GM12878 (cell line): ENCODE results near the gene NSD2. TPM values are rescaled to one million over a fixed set of nuclear protein-coding genes. Genes with fewer than 3 reads are reported as not detected.

Source experiments
- ATAC-seq: fragments of 200-7000 bp; cut with Tn5 transposase; 3 replicates; pipeline ENCODE4 v1.9.1; 2020; ENCODE audit warnings: mild to moderate bottlenecking, moderate library complexity
- BruUV-seq: library from RNA; stranded (reverse); fragments of 400-500 nt; replicated peaks from 2 replicates; lab custom pipeline; 2021; lab: Mats Ljungman, UMichigan
- CTCF ChIA-PET: fragments of 300-600 bp; sonication (Branson Sonifier 250); formaldehyde crosslinking; extraction: SDS; loops from one replicate; lab custom pipeline; 2021; ENCODE audit warnings: inconsistent platforms; lab: Yijun Ruan, JAX
- POLR2A ChIA-PET: fragments of 350-600 bp; formaldehyde crosslinking; extraction: SDS; loops from one replicate; lab custom pipeline; 2021; ENCODE audit warnings: inconsistent platforms; lab: Charles Lee
- RAD21 ChIA-PET: fragments of 300-600 bp; sonication (Branson Sonifier 250); formaldehyde crosslinking; loops from one replicate; lab custom pipeline; 2023; ENCODE audit warnings: antibody characterized with exemption; ENCODE audit not compliant: unreplicated experiment; lab: Charles Lee
- SMC1A ChIA-PET: fragments of 300-600 bp; sonication (Branson Sonifier 250); formaldehyde crosslinking; loops from one replicate; lab custom pipeline; 2023; ENCODE audit not compliant: unreplicated experiment, uncharacterized antibody; lab: Charles Lee
- DNase-seq: peaks from one replicate; pipeline ENCODE4 v3.0.0-alpha.2; 2011; ENCODE audit warnings: low read depth, low spot score
- FAIRE-seq: peaks from 3 replicates; lab custom pipeline; 2011; peaks lifted over from hg19 to GRCh38; lab: Jason Lieb, UNC
- H2AFZ ChIP-seq: 2 replicates; pipeline ENCODE4 v1.6.0; 2011; ENCODE audit warnings: low read depth, low read length, control low read depth; ENCODE audit not compliant: control insufficient read depth
- H3K27ac ChIP-seq: 2 replicates; pipeline ENCODE4 v1.5.1; 2011; ENCODE audit warnings: control low read depth; ENCODE audit not compliant: control insufficient read depth, insufficient read depth
- H3K27me3 ChIP-seq, 2 experiments: replicated peaks in 1 of 2; 2 replicates each; pipeline versions ENCODE4 v1.6.0 to v1.6.1; 2011; ENCODE audit warnings: low read length in 1 of 2; ENCODE audit not compliant: control insufficient read depth in 2 of 2, insufficient read depth in 2 of 2
- H3K36me3 ChIP-seq, 2 experiments: 2 replicates each; pipeline ENCODE4 v1.5.1; 2011; ENCODE audit warnings: low read length in 1 of 2; ENCODE audit not compliant: control insufficient read depth in 2 of 2, insufficient read depth in 2 of 2
- H3K4me1 ChIP-seq: 2 replicates; pipeline ENCODE4 v1.6.1; 2011; ENCODE audit warnings: mild to moderate bottlenecking, low read length, moderate library complexity, mixed read lengths; ENCODE audit not compliant: control insufficient read depth, insufficient read depth
- H3K4me2 ChIP-seq: 2 replicates; pipeline ENCODE4 v1.6.0; 2011; ENCODE audit warnings: control low read depth; ENCODE audit not compliant: control insufficient read depth, insufficient read depth
- H3K4me3 ChIP-seq: fragments of 200-600 bp; sonication (generic); 2 replicates; pipeline ENCODE4 v1.5.1; 2016
- H3K79me2 ChIP-seq: 2 replicates; pipeline ENCODE4 v1.6.0; 2011; ENCODE audit warnings: low read length; ENCODE audit not compliant: control insufficient read depth, insufficient read depth
- H3K9ac ChIP-seq: 2 replicates; pipeline ENCODE4 v1.8.0; 2011; ENCODE audit warnings: low read length, control low read depth, mixed read lengths; ENCODE audit not compliant: control insufficient read depth, insufficient read depth
- H3K9me3 ChIP-seq: replicated peaks from 3 replicates; pipeline ENCODE4 v1.5.1; 2011; ENCODE audit warnings: mild to moderate bottlenecking, low read length; ENCODE audit not compliant: control insufficient read depth, insufficient read depth
- H4K20me1 ChIP-seq: 2 replicates; pipeline ENCODE4 v1.6.0; 2011; ENCODE audit not compliant: control insufficient read depth, insufficient read depth
- EZH2 ChIP-seq: IDR thresholded peaks from 2 replicates; pipeline ENCODE4 v1.6.1; 2012; ENCODE audit warnings: low read depth, mild to moderate bottlenecking, control low read depth, inconsistent platforms, low read length, borderline replicate concordance; ENCODE audit not compliant: control insufficient read depth
- FOS ChIP-seq: IDR thresholded peaks from 3 replicates; pipeline ENCODE4 v1.6.1; 2011; ENCODE audit warnings: borderline replicate concordance; ENCODE audit not compliant: insufficient read length; ENCODE audit errors: extremely low read depth
- MYB ChIP-seq: fragments of 150-350 bp; IDR thresholded peaks from 2 replicates; pipeline ENCODE4 v1.6.1; 2014; ENCODE audit warnings: mild to moderate bottlenecking, low read depth, low read length, borderline replicate concordance
- NRF1 ChIP-seq: conservative IDR thresholded peaks from 2 replicates; pipeline ENCODE4 v1.6.1; 2011; ENCODE audit warnings: mild to moderate bottlenecking, low read depth, low read length, improper control_type of control experiment
- PAX5 ChIP-seq: IDR thresholded peaks from 2 replicates; pipeline ENCODE4 v1.6.1; 2011; ENCODE audit warnings: low read depth, low read length, borderline replicate concordance
- POLR2AphosphoS2 ChIP-seq: IDR thresholded peaks from 2 replicates; pipeline ENCODE4 v1.6.1; 2011; ENCODE audit warnings: low read depth, mild to moderate bottlenecking, low read length, improper control_type of control experiment, moderate library complexity
- SIX5 ChIP-seq: IDR thresholded peaks from 2 replicates; pipeline ENCODE4 v1.6.1; 2011; ENCODE audit warnings: mild to moderate bottlenecking, low read depth, low read length, moderate library complexity; ENCODE audit not compliant: severe bottlenecking
- TARDBP ChIP-seq: IDR thresholded peaks from 2 replicates; pipeline ENCODE4 v1.6.1; 2016; ENCODE audit warnings: borderline replicate concordance
- TCF12 ChIP-seq: IDR thresholded peaks from 2 replicates; pipeline ENCODE4 v1.6.1; 2011; ENCODE audit warnings: low read depth, mild to moderate bottlenecking, low read length
- ZSCAN29 ChIP-seq: fragments of 450-650 bp; IDR thresholded peaks from 2 replicates; pipeline ENCODE4 v1.6.1; 2017; ENCODE audit warnings: mild to moderate bottlenecking, moderate library complexity
- WGBS: methylation state at CpG from one replicate; pipeline ENCODE4 v1.1.6; 2016; ENCODE audit warnings: low lambda C conversion rate; ENCODE audit not compliant: insufficient replicate concordance, insufficient coverage; ENCODE audit errors: missing lambda C conversion rate; 5-methylcytosine and 5-hydroxymethylcytosine counted together
- in situ Hi-C: fragments of 300-500 bp; cut with MboI; formaldehyde crosslinking; loops from 9 replicates; pipeline ENCODE4 v1.14.3; 2018; ENCODE audit warnings: mixed read lengths
- intact Hi-C: fragments of 100-400 bp; cut with micrococcal nuclease; formaldehyde crosslinking; loops from one replicate; pipeline ENCODE4 v1.14.2; 2022; ENCODE audit not compliant: unreplicated experiment
- polyA plus RNA-seq, 11 experiments: library from polyadenylated mRNA; depleted of rRNA in 4 of 11; unstranded in 6 of 11; stranded (reverse) in 5 of 11; fragments of >200 nt; fragmentation: Nextera tagmentation in 4 of 11; fragmentation: Illumina TruSeq in 1 of 11; extraction: Ambion mirVana in 4 of 11; extraction: Trizol in 1 of 11; gene quantifications; 1 replicate in 1 of 11; 2 replicates in 10 of 11; pipeline versions ENCODE4 v1.2.1 to v1.2.3, GENCODE V29; 2011 to 2016; ENCODE audit warnings: inconsistent platforms in 2 of 11, missing spikeins in 2 of 11, low read depth in 1 of 11
- total RNA-seq, 4 experiments: library from RNA; depleted of rRNA in 3 of 4; stranded (reverse); fragments of >200 nt in 3 of 4; fragmentation: Illumina TruSeq in 1 of 4; extraction: Trizol in 1 of 4; gene quantifications; 2 replicates each; pipeline versions ENCODE4 v1.2.1 to v1.2.3, GENCODE V29; 2013 to 2021
- TF ChIP-seq, protein P1 (sequence below): fragments of 450-650 bp; IDR thresholded peaks from 2 replicates; pipeline ENCODE4 v1.6.1; 2017; ENCODE audit warnings: low read depth, mild to moderate bottlenecking, moderate library complexity
- TF ChIP-seq, protein P2 (sequence below): fragments of 450-650 bp; IDR thresholded peaks from 2 replicates; pipeline ENCODE4 v1.6.1; 2017; ENCODE audit warnings: mild to moderate bottlenecking
- TF ChIP-seq, protein P3 (sequence below): fragments of 150-350 bp; IDR thresholded peaks from 2 replicates; pipeline ENCODE4 v1.6.1; 2014; ENCODE audit warnings: mild to moderate bottlenecking, low read depth, low read length

The NSD2 gene
- total and polyA plus RNA-seq, 10 of the 15 experiments (the other 5 are each of a cell fraction or from before 2014, with no cell fraction given), result 8.6 to 139 (median 67.2) TPM

DNA sequence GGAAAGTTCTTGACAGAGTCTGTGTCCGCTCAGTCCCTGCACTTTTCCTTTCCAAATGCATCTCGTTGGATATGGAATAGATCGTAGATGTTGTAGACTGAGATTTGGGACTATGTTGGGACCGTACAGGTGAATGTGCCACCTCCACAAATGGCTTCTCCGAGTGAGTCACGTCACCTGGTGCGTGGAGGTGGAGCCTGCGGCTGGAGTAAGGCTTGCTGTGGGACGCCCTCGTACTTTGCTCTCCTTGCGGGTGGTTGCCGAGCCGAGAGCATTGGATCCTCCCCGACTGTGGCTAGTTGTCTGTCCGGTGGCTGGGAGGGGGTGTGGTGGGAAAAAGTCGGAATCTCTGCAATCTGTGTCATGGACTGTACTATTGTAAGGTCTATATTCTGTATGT lies 77.0 kb downstream of the NSD2 start:
- FAIRE-seq, result no peak

DNA sequence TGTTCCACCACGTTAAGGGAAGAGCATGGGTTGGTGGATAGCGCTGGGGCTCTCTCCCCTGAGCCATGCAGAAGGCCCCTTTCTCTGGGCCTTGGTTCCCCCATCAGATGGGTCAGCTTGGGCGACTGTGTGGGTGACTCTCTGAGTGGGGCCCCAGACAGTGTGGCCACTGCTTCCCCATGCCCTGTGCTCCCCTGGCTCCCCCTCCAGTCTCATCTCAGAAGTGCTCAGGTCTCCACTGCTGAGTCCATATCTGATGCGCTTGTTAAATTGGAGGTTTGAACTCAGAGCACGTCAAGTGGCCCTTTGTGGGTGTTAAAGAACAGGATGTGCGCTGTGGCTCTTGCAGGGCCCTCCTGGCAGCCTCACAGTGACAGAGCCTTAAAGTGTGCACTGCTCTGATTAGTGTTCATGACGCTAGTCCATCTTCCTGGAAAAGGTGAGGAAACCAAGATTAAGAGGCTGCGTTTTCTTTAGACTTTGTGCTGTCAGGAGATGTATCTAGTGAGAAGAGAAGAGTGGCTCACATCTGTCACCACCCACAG lies 77.8 kb downstream of the NSD2 start:
- H3K4me3 ChIP-seq, result no peak overlapping the region
- no peak for DNase-seq
- H3K27me3 ChIP-seq, result no peaks in the 10 kb centered on the region
- WGBS, result 98% methylated on average over 8 of the region's 8 CpGs
- no peaks in the 10 kb centered on the region for H3K9me3 ChIP-seq
- ChIA-PET RAD21 (no interaction called here), CTCF (no interaction called here), SMC1A (interaction anchor here (0.9 kb wide), 1 partner anchor 18 kb away, joined by 4 read pairs; no protein-coding TSS in a partner anchor), POLR2A (no interaction called here)
- intact Hi-C loops (no loop called here), in situ Hi-C loops (no loop called here)
- no peak overlapping the region for H3K9ac ChIP-seq
- no peak for FAIRE-seq
- peaks cover 24 to 31% of the 10 kb centered on the region in 2 experiments for H3K36me3 ChIP-seq
- no peaks in the 10 kb centered on the region for H4K20me1 ChIP-seq
- no peak overlapping the region for H3K27ac ChIP-seq
- no peaks in the 10 kb centered on the region for H3K79me2 ChIP-seq
- no TSS peak for BruUV-seq
- ATAC-seq, result no peak
- no peak overlapping the region for H3K4me2 ChIP-seq
- no peaks in the 10 kb centered on the region for H3K4me1 ChIP-seq
- H2AFZ ChIP-seq, result no peak overlapping the region
- TF ChIP-seq FOS (no peak), PAX5 (no peak), MYB (no peak), TCF12 (no peak), SIX5 (no peak), ZSCAN29 (no peak), TARDBP (no peak), POLR2AphosphoS2 (no peak)
- TF ChIP-seq, protein P1, sequence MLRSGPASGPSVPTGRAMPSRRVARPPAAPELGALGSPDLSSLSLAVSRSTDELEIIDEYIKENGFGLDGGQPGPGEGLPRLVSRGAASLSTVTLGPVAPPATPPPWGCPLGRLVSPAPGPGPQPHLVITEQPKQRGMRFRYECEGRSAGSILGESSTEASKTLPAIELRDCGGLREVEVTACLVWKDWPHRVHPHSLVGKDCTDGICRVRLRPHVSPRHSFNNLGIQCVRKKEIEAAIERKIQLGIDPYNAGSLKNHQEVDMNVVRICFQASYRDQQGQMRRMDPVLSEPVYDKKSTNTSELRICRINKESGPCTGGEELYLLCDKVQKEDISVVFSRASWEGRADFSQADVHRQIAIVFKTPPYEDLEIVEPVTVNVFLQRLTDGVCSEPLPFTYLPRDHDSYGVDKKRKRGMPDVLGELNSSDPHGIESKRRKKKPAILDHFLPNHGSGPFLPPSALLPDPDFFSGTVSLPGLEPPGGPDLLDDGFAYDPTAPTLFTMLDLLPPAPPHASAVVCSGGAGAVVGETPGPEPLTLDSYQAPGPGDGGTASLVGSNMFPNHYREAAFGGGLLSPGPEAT, result no peak
- TF ChIP-seq, protein P2, sequence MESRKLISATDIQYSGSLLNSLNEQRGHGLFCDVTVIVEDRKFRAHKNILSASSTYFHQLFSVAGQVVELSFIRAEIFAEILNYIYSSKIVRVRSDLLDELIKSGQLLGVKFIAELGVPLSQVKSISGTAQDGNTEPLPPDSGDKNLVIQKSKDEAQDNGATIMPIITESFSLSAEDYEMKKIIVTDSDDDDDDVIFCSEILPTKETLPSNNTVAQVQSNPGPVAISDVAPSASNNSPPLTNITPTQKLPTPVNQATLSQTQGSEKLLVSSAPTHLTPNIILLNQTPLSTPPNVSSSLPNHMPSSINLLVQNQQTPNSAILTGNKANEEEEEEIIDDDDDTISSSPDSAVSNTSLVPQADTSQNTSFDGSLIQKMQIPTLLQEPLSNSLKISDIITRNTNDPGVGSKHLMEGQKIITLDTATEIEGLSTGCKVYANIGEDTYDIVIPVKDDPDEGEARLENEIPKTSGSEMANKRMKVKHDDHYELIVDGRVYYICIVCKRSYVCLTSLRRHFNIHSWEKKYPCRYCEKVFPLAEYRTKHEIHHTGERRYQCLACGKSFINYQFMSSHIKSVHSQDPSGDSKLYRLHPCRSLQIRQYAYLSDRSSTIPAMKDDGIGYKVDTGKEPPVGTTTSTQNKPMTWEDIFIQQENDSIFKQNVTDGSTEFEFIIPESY, result no peak

More for the DNA sequence above, 77.0 kb downstream of the NSD2 start:
- CTCF ChIA-PET, result no interaction called here
- no peak for TF ChIP-seq EZH2
- TF ChIP-seq, protein P3, sequence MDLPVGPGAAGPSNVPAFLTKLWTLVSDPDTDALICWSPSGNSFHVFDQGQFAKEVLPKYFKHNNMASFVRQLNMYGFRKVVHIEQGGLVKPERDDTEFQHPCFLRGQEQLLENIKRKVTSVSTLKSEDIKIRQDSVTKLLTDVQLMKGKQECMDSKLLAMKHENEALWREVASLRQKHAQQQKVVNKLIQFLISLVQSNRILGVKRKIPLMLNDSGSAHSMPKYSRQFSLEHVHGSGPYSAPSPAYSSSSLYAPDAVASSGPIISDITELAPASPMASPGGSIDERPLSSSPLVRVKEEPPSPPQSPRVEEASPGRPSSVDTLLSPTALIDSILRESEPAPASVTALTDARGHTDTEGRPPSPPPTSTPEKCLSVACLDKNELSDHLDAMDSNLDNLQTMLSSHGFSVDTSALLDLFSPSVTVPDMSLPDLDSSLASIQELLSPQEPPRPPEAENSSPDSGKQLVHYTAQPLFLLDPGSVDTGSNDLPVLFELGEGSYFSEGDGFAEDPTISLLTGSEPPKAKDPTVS, result no peak
- no peak for TF ChIP-seq NRF1
- H3K4me1 ChIP-seq, result no peaks in the 10 kb centered on the region
- intact Hi-C loops (no loop called here), in situ Hi-C loops (no loop called here)
- H3K4me2 ChIP-seq, result no peak overlapping the region
- no peak overlapping the region for H3K27ac ChIP-seq
- no TSS peak for BruUV-seq
- no peak overlapping the region for H2AFZ ChIP-seq
- H3K9ac ChIP-seq, result no peak overlapping the region
- RAD21 ChIA-PET, result no interaction called here
- no peak overlapping the region for H3K4me3 ChIP-seq
- ATAC-seq (no peak), DNase-seq (no peak)
- 98% methylated on average over 16 of the region's 16 CpGs for WGBS
- POLR2A ChIA-PET, result no interaction called here
- peaks cover 29 to 31% of the 10 kb centered on the region in 2 experiments for H3K36me3 ChIP-seq
- no peaks in the 10 kb centered on the region for H3K27me3 ChIP-seq
- no peaks in the 10 kb centered on the region for H3K9me3 ChIP-seq
- SMC1A ChIA-PET, result no interaction called here
- no peaks in the 10 kb centered on the region for H4K20me1 ChIP-seq
- no peaks in the 10 kb centered on the region for H3K79me2 ChIP-seq
